Activated CD8-positive, alpha-beta memory T cell treated with anti-CD3 and anti-CD28 coated beads for 36 hours (primary cell): ENCODE measurements around the gene CD300E. TPM values are rescaled to one million over a fixed set of nuclear protein-coding genes. Genes with fewer than 3 reads are reported as not detected.

Source experiments
- CTCF ChIA-PET: fragments of 350-600 bp; sonication (Branson Sonifier 250); formaldehyde crosslinking; loops from one replicate; lab custom pipeline; 2021; ENCODE audit warnings: antibody characterized with exemption; lab: Charles Lee
- POLR2A ChIA-PET: fragments of 350-600 bp; sonication (Branson Sonifier 250); formaldehyde crosslinking; loops from one replicate; lab custom pipeline; 2021; ENCODE audit warnings: antibody characterized with exemption; lab: Charles Lee
- total RNA-seq, 2 experiments: library from RNA; stranded (reverse); gene quantifications; one replicate each; pipeline ENCODE4 v1.2.3, GENCODE V29; 2021

The CD300E gene
- total RNA-seq, 2 experiments from 2014 or later, result not detected

GRCh38 chr17:74604761-74605160, 18.8 kb downstream of the CD300E start:
- ChIA-PET POLR2A (no interaction called here), CTCF (interaction anchor here (1.2 kb wide), 1 partner anchor 38 kb away, joined by 3 read pairs; no protein-coding TSS in a partner anchor)

- ChIA-PET POLR2A (no interaction called here), CTCF (interaction anchor here (0.8 to 1.2 kb wide), 2 partner anchors 38 to 225 kb away, joined by 3 read pairs; no protein-coding TSS in a partner anchor)
Measured at GRCh38 chr17:74604200-74604599, 19.3 kb downstream of the CD300E start.

GRCh38 chr17:74603746-74604145, 19.8 kb downstream of the CD300E start:
- POLR2A ChIA-PET, result no interaction called here
- CTCF ChIA-PET, result interaction anchor here (0.8 to 1.2 kb wide), 2 partner anchors 37 to 225 kb away, joined by 3 read pairs; no protein-coding TSS in a partner anchor

- POLR2A ChIA-PET, result no interaction called here
Measured at GRCh38 chr17:74603037-74603635, 20.4 kb downstream of the CD300E start.

GRCh38 chr17:74601944-74602572, 21.5 kb downstream of the CD300E start:
- ChIA-PET POLR2A (no interaction called here), CTCF (no interaction called here)

More at GRCh38 chr17:74603037-74603635, 20.4 kb downstream of the CD300E start:
- CTCF ChIA-PET, result no interaction called here

- ChIA-PET CTCF (no interaction called here), POLR2A (no interaction called here)
Measured at GRCh38 chr17:74599448-74599939, 24.0 kb downstream of the CD300E start.

GRCh38 chr17:74599023-74599399, 24.5 kb downstream of the CD300E start:
- CTCF ChIA-PET, result no interaction called here

GRCh38 chr17:74598346-74599022, 25.1 kb downstream of the CD300E start:
- ChIA-PET POLR2A (no interaction called here), CTCF (no interaction called here)

More at GRCh38 chr17:74599023-74599399, 24.5 kb downstream of the CD300E start:
- POLR2A ChIA-PET, result no interaction called here

- CTCF ChIA-PET, result no interaction called here
- POLR2A ChIA-PET, result no interaction called here
Measured at GRCh38 chr17:74597069-74597790, 26.3 kb downstream of the CD300E start.

GRCh38 chr17:74595037-74595750, 28.3 kb downstream of the CD300E start:
- ChIA-PET CTCF (no interaction called here), POLR2A (no interaction called here)

- POLR2A ChIA-PET, result no interaction called here
- CTCF ChIA-PET, result no interaction called here
Measured at GRCh38 chr17:74592087-74592990, 31.2 kb downstream of the CD300E start, which contains the start of gene CD300LD. TSS of gene CD300LD (minus strand) at chr17:74592283. CDS start at chr17:74592202, 81 bp downstream.

GRCh38 chr17:74591503-74591902, 32.0 kb downstream of the CD300E start:
- CTCF ChIA-PET, result no interaction called here

GRCh38 chr17:74585711-74586110, 37.8 kb downstream of the CD300E start:
- POLR2A ChIA-PET, result no interaction called here
- CTCF ChIA-PET, result no interaction called here

More at GRCh38 chr17:74591503-74591902, 32.0 kb downstream of the CD300E start:
- POLR2A ChIA-PET, result no interaction called here

- ChIA-PET CTCF (interaction anchor here (0.7 kb wide), 1 partner anchor 1057 kb away, joined by 3 read pairs; no protein-coding TSS in a partner anchor), POLR2A (no interaction called here)
Measured at GRCh38 chr17:74584292-74585060, 39.1 kb downstream of the CD300E start.

GRCh38 chr17:74582633-74583032, 40.9 kb downstream of the CD300E start:
- ChIA-PET CTCF (no interaction called here), POLR2A (no interaction called here)

- ChIA-PET POLR2A (no interaction called here), CTCF (no interaction called here)
Measured at GRCh38 chr17:74579900-74580299, 43.6 kb downstream of the CD300E start.

- ChIA-PET POLR2A (no interaction called here), CTCF (no interaction called here)
Measured at GRCh38 chr17:74578979-74579378, 44.6 kb downstream of the CD300E start.
